NCI-H128 (cell line): ENCODE measurements around the gene PHLPP2.

Experiments
- DNase-seq: peaks from one replicate; lab custom pipeline; 2025; ENCODE audit not compliant: unreplicated experiment; lab: John Stamatoyannopoulos, UW

PHLPP2 gene

DNA sequence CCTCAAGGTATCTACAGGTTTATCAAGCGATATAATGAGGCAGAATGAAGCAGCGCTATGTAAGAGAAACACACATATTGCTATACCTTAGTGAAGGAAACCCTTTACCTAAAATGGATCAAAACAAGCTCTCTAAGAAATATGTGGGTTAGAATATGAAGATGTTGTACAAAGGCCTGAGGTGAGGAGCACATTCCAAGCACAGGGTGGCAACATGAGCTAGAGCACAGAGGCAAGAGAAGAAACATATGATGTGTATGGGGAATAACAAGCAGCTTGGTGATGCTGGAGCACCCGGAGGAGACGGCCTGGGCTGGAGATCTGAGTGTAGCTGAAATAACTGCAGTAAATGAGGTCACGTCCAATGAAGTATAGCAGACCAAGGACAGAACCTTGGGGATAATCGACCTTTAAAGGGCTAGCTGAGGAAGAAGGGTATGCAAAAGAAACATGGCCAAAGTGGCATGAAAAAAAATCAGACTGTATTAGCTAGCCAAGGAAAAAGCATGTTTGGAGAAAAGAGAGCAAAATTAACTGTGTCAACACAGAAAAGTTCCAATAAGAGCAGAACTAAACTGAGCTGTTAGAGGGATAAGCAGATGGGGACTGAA lies 54.5 kb downstream of the PHLPP2 start:
- no peak for DNase-seq

DNA sequence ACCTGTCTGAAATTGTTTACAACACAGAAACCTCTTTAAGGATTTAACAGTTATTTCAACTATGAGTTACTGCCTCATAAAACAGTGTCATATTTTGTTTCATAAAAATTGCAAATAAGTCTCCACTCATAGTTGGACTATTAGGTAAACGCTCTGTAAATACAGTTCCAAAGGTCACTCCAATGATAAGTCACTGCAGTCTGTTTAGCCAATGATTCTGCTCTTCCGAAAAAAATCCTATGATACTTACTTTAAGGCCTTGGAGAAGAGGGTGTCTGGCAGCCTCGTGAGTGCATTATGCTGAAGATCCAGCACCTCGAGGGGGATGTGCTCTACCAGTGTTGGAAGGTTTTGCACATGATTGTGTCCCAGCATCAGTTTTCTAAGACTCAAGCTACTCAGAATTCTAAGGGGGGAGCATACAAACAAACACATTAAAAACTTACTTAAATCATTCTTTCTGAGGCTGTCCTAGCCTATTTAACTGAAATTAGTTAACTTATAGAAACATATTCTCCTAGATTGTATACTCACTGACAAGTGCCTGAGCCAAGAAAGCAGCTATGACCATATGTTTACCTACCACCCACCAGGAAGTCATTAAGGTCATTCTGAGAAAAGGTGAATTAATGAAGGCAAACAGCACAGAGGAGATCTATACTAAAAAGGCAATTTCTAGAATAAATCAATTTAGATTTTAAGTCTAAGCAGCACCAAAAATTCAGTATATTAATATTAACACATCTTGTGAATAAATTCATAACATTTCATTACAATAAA lies 57.4 kb downstream of the PHLPP2 start:
- no peak for DNase-seq

DNA sequence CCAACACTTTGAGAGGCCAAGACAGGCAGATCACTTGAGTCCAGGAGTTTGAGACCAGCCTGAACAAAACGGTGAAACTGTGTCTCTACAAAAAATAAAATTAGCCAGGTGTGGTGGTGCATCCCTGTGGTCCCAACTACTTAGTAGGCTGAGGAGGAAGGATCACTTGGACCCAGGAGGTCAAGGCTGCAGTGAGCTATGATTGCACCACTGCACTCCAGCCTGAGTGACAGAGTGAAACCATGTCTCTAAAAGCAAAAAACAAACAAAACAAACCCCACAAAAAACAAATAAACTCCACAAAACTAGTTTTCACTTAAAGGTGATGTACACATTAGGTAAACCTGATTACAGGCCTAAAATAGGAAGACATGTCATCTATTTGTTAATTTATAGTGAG lies 58.2 kb downstream of the PHLPP2 start:
- no peak for DNase-seq

- DNase-seq = no peak
Measured at GRCh38 chr16:71659471-71659870, 65.0 kb downstream of the PHLPP2 start.

DNA sequence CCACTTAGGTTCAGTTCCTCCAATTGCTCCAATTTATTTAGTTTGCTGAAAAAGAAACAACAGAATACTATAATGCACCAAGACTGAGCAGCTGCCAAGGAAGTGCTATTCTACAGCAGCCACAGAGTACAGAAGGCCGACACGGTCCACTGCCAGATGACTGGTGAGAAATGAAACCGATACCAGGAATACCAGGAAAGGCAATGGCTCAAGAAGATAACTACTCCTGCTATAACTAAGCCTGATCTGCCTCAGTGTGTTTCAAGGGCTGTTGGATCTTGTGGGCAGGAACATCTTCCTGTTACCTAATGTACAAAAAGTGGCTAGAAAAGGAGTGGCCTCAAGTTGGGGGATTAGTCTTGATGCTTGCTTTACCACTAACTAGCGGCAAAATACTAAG lies 65.7 kb downstream of the PHLPP2 start:
- no peak for DNase-seq

- DNase-seq = no peak
Measured at GRCh38 chr16:71649704-71650103, 74.8 kb downstream of the PHLPP2 start.

DNA sequence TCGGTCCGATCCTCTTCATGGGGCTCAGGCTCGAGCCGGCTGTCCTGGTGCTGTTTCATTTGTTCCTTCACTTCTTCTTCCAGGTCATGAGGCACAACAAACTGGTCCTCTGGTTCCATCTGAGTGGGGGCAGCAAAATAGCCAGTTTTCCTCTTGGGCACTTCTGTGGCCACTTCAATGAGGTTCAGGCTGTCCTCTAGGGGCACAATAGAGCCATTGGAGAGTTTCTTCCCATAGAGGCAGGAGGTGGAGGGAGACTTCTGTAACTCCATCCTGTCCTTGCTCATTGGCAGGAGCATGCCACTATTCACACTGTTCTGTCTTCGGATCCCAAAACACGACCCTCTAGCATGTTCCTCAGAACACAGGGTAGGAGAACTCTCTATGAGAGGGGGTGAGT lies 75.6 kb downstream of the PHLPP2 start:
- no peak for DNase-seq

DNA sequence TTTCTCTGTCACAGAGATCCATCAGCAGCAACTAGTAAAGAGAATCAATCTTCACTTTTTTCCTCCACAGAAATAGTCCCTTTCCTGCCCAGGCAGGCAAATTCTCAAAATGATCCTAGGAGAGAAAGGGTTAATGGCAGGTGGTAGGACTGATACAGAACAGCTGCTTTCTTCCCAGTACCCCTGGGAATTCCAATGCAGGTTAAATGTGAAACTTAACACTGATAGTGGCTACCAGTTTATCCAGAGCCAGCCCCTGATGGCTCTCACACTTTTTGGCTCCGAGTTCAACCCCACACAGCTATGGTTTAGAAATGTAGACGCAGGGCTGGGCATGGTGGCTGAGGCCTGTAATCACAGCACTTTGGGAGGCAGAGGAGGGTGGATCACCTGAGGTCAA lies 76.3 kb downstream of the PHLPP2 start:
- no peak for DNase-seq

- DNase-seq = no peak
Measured at GRCh38 chr16:71647391-71647790, 77.1 kb downstream of the PHLPP2 start.

DNA sequence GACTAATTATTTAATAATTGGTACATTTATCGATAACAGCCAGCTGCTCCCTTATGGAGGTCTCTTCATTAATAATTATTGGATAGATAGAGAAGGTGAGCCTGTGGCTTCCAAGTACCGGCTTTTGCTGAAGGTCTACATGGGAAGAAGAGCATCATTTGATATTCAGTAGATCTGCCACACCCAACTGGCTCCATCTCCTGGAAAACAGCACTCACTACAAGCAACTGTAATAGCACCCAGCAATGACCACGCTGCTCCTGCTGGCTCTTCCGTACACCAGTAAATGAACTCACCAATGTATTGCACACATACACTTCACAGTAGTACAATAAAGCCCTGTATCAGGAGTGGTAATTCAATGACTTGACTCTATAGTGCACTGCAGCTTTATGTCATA lies 79.1 kb downstream of the PHLPP2 start:
- DNase-seq = no peak

GRCh38 chr16:71637398-71637797 lies 87.1 kb downstream of the PHLPP2 start:
- DNase-seq = no peak

DNA sequence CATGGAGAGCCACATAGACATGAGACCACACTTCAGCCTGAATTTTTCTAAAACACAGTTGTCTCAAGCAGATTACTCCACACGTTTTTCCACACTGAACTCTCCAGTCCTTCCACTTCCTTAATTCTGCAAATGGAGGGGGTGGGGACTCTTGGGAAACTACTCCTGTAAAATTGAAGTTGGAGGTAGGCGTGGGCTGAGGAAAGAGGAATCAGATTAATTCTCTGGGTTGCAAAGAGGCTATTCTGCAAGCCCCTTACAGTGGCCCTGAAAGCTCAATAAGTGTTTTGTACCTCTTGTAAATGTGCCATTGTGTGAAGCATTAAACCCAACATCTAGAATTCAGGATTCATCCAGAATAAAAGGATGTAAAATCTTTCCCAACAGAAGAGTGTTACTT lies 88.9 kb downstream of the PHLPP2 start:
- no peak for DNase-seq

DNA sequence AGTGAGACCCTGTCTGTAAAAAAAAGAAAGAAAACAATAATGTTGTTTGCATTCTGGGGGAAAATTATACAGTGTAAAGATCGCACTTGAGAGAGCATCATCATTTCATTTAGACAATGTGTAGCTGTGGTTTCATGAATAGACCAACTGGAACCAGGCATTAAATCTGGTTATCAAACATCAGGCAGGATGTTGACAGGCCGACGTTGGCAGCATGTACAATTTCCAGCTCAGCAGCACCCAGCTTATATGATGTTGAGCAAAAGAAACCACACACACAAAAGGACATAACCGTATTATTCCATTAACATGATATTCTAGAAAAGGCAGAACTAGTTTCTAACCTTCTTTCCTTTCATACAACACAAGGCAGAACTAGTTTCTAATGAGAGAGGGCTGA lies 92.7 kb downstream of the PHLPP2 start:
- DNase-seq = no peak

DNA sequence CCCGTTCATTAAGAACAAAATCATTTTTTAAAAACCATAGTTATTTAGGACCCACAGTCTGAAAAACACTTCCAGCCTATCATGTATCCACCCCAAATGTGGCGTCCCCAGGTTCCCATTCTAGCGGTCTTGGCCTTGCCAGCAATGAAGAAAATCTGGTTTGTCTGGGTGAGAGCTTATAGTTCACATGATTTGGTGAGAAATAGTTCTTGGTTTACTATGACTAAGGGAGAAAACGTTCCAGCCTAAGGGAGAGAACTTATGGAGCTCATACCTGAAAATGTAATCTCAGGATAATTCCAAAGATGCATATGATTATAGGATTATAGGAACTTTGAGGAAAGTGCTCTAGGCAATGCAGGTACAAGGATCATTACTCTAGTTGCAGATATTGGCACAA lies 93.7 kb downstream of the PHLPP2 start:
- no peak for DNase-seq

DNA sequence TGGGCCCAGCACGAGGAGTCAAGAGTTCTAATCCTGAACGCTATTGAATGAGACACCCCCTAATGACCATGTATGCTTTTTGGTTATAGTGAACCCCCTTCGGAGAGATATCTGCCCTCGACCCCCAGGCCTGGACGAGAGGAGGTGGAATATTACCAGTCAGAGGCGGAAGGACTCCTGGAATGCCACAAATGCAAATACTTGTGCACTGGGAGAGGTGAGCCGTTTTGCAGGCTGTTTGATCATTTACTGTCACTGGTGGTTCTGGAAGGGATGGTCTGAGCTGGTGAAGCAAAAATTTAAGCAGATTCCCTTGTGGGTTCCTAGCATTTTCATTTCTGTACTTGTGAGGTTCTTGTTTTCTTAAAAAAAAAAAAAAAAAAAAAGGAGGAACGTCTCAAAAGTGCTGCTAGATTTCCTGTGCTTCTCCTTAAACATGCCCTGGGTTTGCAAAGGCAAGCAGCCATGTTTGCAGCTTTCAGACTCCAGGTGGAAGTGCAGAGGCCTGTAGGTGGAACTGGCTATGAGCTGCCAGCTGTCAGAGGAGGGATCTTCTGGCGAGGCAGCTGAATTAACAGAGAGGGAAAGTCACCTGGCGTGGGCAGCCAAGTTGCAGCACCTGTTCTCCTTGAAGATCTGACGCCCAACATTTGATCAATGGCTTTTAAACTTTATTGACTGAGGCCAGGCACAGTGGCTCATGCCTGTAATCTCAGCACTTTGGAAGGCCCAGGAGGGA lies 95.1 kb downstream of the PHLPP2 start:
- DNase-seq = no peak

GRCh38 chr16:71628810-71629209 lies 95.7 kb downstream of the PHLPP2 start:
- no peak for DNase-seq

DNA sequence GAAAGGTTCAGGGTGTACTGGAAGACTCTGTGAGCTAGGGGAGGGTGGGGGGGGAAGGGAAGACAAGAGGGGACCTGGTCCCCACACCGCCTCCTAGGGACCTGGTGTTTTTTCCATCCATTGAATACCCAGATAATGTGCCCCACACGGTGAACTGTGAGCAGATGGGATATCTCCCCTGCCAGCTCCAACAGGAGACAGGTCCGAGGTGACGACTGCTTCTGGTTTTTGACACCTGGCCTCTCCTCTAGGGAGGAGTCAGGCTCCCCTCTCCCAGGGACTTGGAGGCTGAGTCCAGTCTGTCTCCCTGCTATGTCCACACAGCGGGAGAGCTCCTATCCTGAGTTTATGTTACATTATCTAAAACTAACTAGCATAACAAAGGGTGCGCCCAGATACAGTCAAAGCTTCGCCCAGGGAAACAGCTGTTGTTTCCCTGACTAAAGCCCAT lies 96.7 kb downstream of the PHLPP2 start:
- DNase-seq = no peak

DNA sequence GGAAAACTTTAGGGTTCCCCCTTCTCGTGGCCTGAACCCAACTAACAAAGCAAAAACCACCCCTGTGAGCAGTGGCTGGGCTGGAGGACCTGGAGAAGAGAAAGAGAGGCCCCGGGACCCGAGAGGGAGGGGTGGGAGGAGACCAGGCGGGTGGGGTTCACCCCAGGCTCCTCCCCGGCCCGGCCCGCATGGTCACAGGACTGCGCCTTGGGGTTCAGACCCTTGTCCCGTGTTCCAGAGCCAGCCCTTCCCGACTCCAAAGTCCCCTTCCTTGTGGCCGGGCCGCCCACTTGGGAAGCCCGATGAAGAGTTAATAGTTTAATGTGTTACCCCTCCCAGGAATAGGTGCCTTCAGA lies 97.7 kb downstream of the PHLPP2 start:
- no peak for DNase-seq

DNA sequence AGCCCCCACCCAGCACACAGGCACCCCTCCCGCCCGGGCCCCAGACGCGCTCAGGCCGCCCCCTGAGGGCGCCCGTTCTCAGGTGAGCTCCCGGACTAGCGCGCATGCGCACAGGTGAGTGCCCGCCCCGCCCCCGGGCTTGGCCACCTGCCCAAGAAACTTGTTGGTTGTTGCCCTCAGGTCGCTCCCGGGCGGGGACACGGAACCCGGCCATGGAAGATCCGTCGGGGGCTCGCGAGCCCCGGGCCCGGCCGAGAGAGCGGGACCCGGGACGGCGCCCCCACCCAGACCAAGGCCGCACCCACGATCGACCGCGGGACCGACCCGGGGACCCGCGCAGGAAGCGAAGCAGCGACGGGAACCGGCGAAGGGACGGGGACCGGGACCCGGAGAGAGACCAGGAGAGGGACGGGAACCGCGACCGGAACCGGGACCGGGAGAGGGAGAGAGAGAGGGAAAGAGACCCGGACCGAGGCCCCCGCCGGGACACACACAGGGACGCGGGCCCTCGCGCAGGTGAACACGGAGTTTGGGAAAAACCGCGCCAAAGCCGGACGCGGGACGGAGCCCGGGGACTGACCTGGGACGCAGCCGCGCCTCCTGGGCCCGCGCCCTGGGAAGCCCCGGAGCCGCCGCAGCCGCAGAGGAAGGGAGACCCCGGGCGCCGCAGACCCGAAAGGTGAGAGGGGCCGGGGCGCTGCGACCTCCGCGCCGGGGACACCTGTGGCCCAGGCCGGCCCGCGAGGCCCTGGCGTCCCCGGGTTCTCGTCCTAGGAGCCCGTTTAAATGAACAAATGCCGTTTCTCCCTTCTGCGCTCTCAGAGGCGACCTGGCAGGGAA lies 98.3 kb downstream of the PHLPP2 start, which contains the start of gene MARVELD3:
Gene MARVELD3, plus strand, starts transcription at position 167 of the 840 bp plus-strand sequence. Its CDS starts 46 bp downstream, at position 213.
- DNase-seq = peak; percentile 49

- DNase-seq = no peak
Measured at GRCh38 chr16:71625113-71625850, 99.2 kb downstream of the PHLPP2 start.
